B cell (primary cell): ENCODE results near the gene CPED1. TPM values are rescaled to one million over a fixed set of nuclear protein-coding genes. Genes with fewer than 3 reads are reported as not detected.
A peak's percentile ranks its signal among the peaks of the same experiment; 100 is the strongest.

Experiments used
- ATAC-seq: fragments of 200-7000 bp; cut with Tn5 transposase; one replicate; pipeline ENCODE4 v1.10.0; 2021; ENCODE audit warnings: low read depth, mild to moderate bottlenecking, moderate number of reproducible peaks, moderate library complexity
- CTCF ChIA-PET: fragments of 350-600 bp; sonication (Branson Sonifier 250); formaldehyde crosslinking; loops from one replicate; lab custom pipeline; 2021; ENCODE audit warnings: antibody characterized with exemption, inconsistent platforms; lab: Charles Lee
- POLR2A ChIA-PET: fragments of 350-600 bp; sonication (Branson Sonifier 250); formaldehyde crosslinking; loops from one replicate; lab custom pipeline; 2021; ENCODE audit warnings: antibody characterized with exemption; lab: Charles Lee
- DNase-seq: peaks from one replicate; pipeline ENCODE4 v3.0.0; 2013
- H2AFZ ChIP-seq: 2 replicates; pipeline ENCODE4 v1.6.1; 2012; ENCODE audit warnings: mild to moderate bottlenecking, low read depth, low read length; ENCODE audit not compliant: insufficient read depth, poor library complexity, severe bottlenecking
- H3K27ac ChIP-seq, 2 donors: 1 replicate in 1 of 2; 2 replicates in 1 of 2; pipeline ENCODE4 v1.5.1; 2012 to 2013; ENCODE audit warnings: low read length in 2 of 2, mild to moderate bottlenecking in 2 of 2, moderate library complexity in 1 of 2
- H3K27me3 ChIP-seq, 4 experiments: fragments of 200-600 bp in 1 of 4; sonication (generic) in 1 of 4; replicated peaks in 1 of 4; 1 replicate in 2 of 4; 2 replicates in 2 of 4; pipeline versions ENCODE4 v1.6.1 to v1.7.0; 2013 to 2016; ENCODE audit warnings: low read length in 3 of 4, mild to moderate bottlenecking in 2 of 4, mixed read lengths in 1 of 4, moderate library complexity in 1 of 4; ENCODE audit not compliant: insufficient read depth in 4 of 4, control insufficient read depth in 3 of 4; ENCODE audit errors: control extremely low read depth in 1 of 4
- H3K36me3 ChIP-seq, 2 experiments: replicated peaks in 1 of 2; 1 replicate in 1 of 2; 2 replicates in 1 of 2; pipeline versions ENCODE4 v1.6.1 to v1.7.1; 2013; ENCODE audit warnings: low read length in 1 of 2; ENCODE audit not compliant: insufficient read depth in 2 of 2, control insufficient read depth in 1 of 2; ENCODE audit errors: control extremely low read depth in 1 of 2, extremely low read depth in 1 of 2
- H3K4me1 ChIP-seq, 2 donors: fragments of 200-600 bp in 1 of 2; sonication (generic) in 1 of 2; 1 replicate in 1 of 2; 2 replicates in 1 of 2; pipeline versions ENCODE4 v1.5.1 to v1.6.1; 2013 to 2017; ENCODE audit warnings: low read length in 2 of 2; ENCODE audit not compliant: control insufficient read depth in 2 of 2, insufficient read depth in 2 of 2
- H3K4me2 ChIP-seq: replicated peaks from 2 replicates; pipeline ENCODE3; 2012; ENCODE audit warnings: mild to moderate bottlenecking, low read depth, low read length; ENCODE audit not compliant: poor library complexity, severe bottlenecking
- H3K4me3 ChIP-seq, 5 experiments: fragments of 200-600 bp in 1 of 5; sonication (generic) in 1 of 5; 1 replicate in 3 of 5; 2 replicates in 2 of 5; pipeline versions ENCODE4 v1.5.1 to v1.7.0; 2011 to 2016; ENCODE audit warnings: low read length in 4 of 5, mild to moderate bottlenecking in 4 of 5, low read depth in 2 of 5, control low read depth in 1 of 5, moderate library complexity in 1 of 5; ENCODE audit not compliant: insufficient read depth in 1 of 5; ENCODE audit errors: control extremely low read depth in 1 of 5, extremely low read depth in 1 of 5
- H3K79me2 ChIP-seq: fragments of 200-600 bp; sonication (generic); one replicate; pipeline ENCODE4 v1.6.0; 2016; ENCODE audit warnings: low read length; ENCODE audit not compliant: control insufficient read depth, insufficient read depth
- H3K9ac ChIP-seq: fragments of 200-600 bp; sonication (generic); 2 replicates; pipeline ENCODE4 v1.6.1; 2017; ENCODE audit warnings: mild to moderate bottlenecking, low read length, moderate library complexity
- H3K9me3 ChIP-seq, 3 donors: one replicate each; pipeline versions ENCODE4 v1.6.1 to v1.7.1; 2013; ENCODE audit warnings: low read length in 2 of 3; ENCODE audit not compliant: control insufficient read depth in 2 of 3, insufficient read depth in 1 of 3; ENCODE audit errors: control extremely low read depth in 1 of 3
- H4K20me1 ChIP-seq: 2 replicates; pipeline ENCODE4 v1.6.0; 2012; ENCODE audit warnings: mild to moderate bottlenecking, low read length; ENCODE audit not compliant: insufficient read depth, control insufficient read depth, poor library complexity, severe bottlenecking
- H3K27ac Mint-ChIP-seq: one replicate; pipeline ENCODE4 v1.8.0; 2021; ENCODE audit warnings: mixed read lengths
- H3K27me3 Mint-ChIP-seq: one replicate; pipeline ENCODE4 v1.8.0; 2021; ENCODE audit warnings: mixed read lengths
- H3K4me1 Mint-ChIP-seq: one replicate; pipeline ENCODE4 v1.8.0; 2021; ENCODE audit warnings: mixed read lengths
- H3K4me3 Mint-ChIP-seq: one replicate; pipeline ENCODE4 v1.8.0; 2021; ENCODE audit warnings: mixed read lengths
- H3K9me3 Mint-ChIP-seq: one replicate; pipeline ENCODE4 v1.8.0; 2022; ENCODE audit warnings: mixed read lengths; ENCODE audit not compliant: insufficient read depth
- CTCF ChIP-seq: fragments of 200-600 bp; IDR thresholded peaks from one replicate; pipeline ENCODE4 v1.8.0; 2022; ENCODE audit warnings: antibody characterized with exemption, mild to moderate bottlenecking
- EZH2 ChIP-seq: IDR thresholded peaks from 2 replicates; pipeline ENCODE4 v1.6.1; 2012; ENCODE audit warnings: borderline replicate concordance, low read depth, mild to moderate bottlenecking, moderate library complexity, low read length; ENCODE audit not compliant: insufficient read depth, poor library complexity, severe bottlenecking
- WGBS: methylation state at CpG from one replicate; pipeline ENCODE4 v1.1.5; 2013; ENCODE audit warnings: missing lambda C conversion rate; ENCODE audit not compliant: insufficient coverage; 5-methylcytosine and 5-hydroxymethylcytosine counted together
- intact Hi-C: fragments of 100-400 bp; cut with micrococcal nuclease; formaldehyde crosslinking; loops from one replicate; pipeline ENCODE4 v1.10.0; 2022
- polyA plus RNA-seq: library from polyadenylated mRNA; depleted of rRNA; stranded (reverse); fragments of >200 nt; gene quantifications from 2 replicates; pipeline ENCODE4 v1.2.3, GENCODE V29; 2012
- total RNA-seq, 2 donors: library from RNA; stranded (reverse); fragments of 120-200 nt in 1 of 2; gene quantifications; 1 replicate in 1 of 2; 2 replicates in 1 of 2; pipeline versions ENCODE4 v1.2.3 to v1.2.4, GENCODE V29; 2013 to 2022

Gene CPED1
- total and polyA plus RNA-seq, 2 donors (not counting 1 experiment from before 2014, with no cell fraction given) = 0.44 to 3.8 TPM

DNA sequence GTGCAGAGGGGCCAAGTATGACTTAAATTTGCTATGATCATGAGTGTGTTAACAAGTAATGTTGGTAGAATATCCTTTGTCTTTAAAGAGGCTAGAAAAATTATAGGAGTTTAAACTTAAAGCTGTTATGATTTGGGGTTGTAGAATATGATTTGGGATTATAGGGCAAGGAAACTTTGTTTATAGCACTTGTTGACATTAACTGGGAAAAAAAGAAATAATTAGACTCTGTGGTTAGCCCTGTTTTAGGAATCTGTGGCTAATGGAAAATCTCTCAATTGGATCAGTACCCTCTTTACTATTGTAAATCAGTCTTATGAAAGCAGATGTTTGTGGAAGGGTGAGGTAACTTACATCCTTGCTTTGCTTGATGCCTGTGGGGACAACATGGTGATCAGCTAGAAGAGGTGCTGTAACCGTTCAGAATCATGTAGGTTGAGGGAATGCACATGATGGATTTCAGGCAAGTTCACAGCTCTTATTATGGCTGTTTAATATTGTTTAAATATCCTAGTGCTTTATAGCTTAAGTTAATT, 26.8 kb upstream of the CPED1 start:
- peak overlapping the region in 1 of 2 donors; percentile 16 for H3K27ac ChIP-seq
- WGBS = 100% methylated on average over 1 of the region's 1 CpG

More for the DNA sequence above, 26.8 kb upstream of the CPED1 start:
- intact Hi-C loops = no loop called here
- no peak overlapping the region for H3K4me3 Mint-ChIP-seq
- H3K4me2 ChIP-seq = no peak overlapping the region
- H3K27ac Mint-ChIP-seq = peak overlapping the region; percentile 47
- ATAC-seq = no peak
- POLR2A ChIA-PET = no interaction called here
- H3K4me1 ChIP-seq = peaks cover 0 to 6% of the 10 kb centered on the region in 2 donors
- no peaks in the 10 kb centered on the region for H3K9me3 Mint-ChIP-seq
- H3K36me3 ChIP-seq = peaks cover 7 to 40% of the 10 kb centered on the region in 2 experiments
- H3K27me3 Mint-ChIP-seq = no peaks in the 10 kb centered on the region
- no peak overlapping the region for H2AFZ ChIP-seq
- TF ChIP-seq EZH2 (no peak), CTCF (no peak)
- H3K4me3 ChIP-seq = no peak overlapping the region
- no peaks in the 10 kb centered on the region for H3K9me3 ChIP-seq
- peaks cover 14% of the 10 kb centered on the region for H3K4me1 Mint-ChIP-seq
- CTCF ChIA-PET = interaction anchor here (1.1 to 1.6 kb wide), 2 partner anchors 23 to 25 kb away, joined by 3 to 5 read pairs; no protein-coding TSS in a partner anchor
- peaks cover 32% of the 10 kb centered on the region for H4K20me1 ChIP-seq
- no peak overlapping the region for H3K9ac ChIP-seq
- peaks cover 36% of the 10 kb centered on the region for H3K79me2 ChIP-seq
- H3K27me3 ChIP-seq = no peaks in the 10 kb centered on the region
- DNase-seq = no peak
